ENCODE data around the gene KRTAP4-7. TPM values are rescaled to one million over a fixed set of nuclear protein-coding genes. Genes with fewer than 3 reads are reported as not detected.
"Not testable (repeated sequence)": the region's sequence is repeated elsewhere in the genome, so short reads cannot be mapped to it uniquely, and the experiment has no call there.

KRTAP4-7 gene
- polyA plus RNA-seq, 1 experiment, result not detected

GRCh38 chr17:41103896-41104295 is 19.9 kb downstream of the KRTAP4-7 start:
- ChIA-PET CTCF (no interaction called here), POLR2A (no interaction called here)
- DNase-seq (ENCODE audit: low read depth), result no peak
- no peaks in the 10 kb centered on the region for H3K36me3 ChIP-seq (ENCODE audit: control insufficient read depth, insufficient read depth, low read length)
- TF ChIP-seq, protein P1, sequence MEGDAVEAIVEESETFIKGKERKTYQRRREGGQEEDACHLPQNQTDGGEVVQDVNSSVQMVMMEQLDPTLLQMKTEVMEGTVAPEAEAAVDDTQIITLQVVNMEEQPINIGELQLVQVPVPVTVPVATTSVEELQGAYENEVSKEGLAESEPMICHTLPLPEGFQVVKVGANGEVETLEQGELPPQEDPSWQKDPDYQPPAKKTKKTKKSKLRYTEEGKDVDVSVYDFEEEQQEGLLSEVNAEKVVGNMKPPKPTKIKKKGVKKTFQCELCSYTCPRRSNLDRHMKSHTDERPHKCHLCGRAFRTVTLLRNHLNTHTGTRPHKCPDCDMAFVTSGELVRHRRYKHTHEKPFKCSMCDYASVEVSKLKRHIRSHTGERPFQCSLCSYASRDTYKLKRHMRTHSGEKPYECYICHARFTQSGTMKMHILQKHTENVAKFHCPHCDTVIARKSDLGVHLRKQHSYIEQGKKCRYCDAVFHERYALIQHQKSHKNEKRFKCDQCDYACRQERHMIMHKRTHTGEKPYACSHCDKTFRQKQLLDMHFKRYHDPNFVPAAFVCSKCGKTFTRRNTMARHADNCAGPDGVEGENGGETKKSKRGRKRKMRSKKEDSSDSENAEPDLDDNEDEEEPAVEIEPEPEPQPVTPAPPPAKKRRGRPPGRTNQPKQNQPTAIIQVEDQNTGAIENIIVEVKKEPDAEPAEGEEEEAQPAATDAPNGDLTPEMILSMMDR (IDR thresholded peaks at IDR 0.05; ENCODE audit: insufficient read depth, low read depth, low read length), result no peak
- no peak overlapping the region for H3K4me3 ChIP-seq (ENCODE audit: low read depth, low read length)
- no peaks in the 10 kb centered on the region for H3K27me3 ChIP-seq (ENCODE audit: control insufficient read depth, insufficient read depth, low read length)

GRCh38 chr17:41104386-41105038 is 20.6 kb downstream of the KRTAP4-7 start:
- not testable (repeated sequence) for DNase-seq (ENCODE audit: low read depth)

DNA sequence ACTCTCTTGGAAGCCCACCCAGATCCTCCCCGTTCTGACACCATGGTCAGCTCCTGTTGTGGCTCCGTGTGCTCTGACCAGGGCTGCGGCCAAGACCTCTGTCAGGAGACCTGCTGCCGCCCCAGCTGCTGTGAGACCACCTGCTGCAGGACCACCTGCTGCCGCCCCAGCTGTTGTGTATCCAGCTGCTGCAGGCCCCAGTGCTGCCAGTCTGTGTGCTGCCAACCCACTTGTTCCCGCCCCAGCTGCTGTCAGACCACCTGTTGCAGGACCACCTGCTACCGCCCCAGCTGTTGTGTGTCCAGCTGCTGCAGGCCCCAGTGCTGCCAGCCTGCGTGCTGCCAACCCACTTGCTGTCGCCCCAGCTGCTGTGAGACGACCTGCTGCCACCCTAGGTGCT is 21.4 kb downstream of the KRTAP4-7 start, which contains the start of gene KRTAP4-9:
KRTAP4-9 (plus strand) TSS at position 43 of the 400 bp plus-strand sequence; CDS start at position 43, 0 bp downstream.
- H3K36me3 ChIP-seq (ENCODE audit: control insufficient read depth, insufficient read depth, low read length); H3K4me3 ChIP-seq (ENCODE audit: low read depth, low read length); POLR2A ChIA-PET; DNase-seq (ENCODE audit: low read depth); CTCF ChIA-PET; H3K27me3 ChIP-seq (ENCODE audit: control insufficient read depth, insufficient read depth, low read length): not testable (repeated sequence)

More at GRCh38 chr17:41104386-41105038, 20.6 kb downstream of the KRTAP4-7 start:
- POLR2A ChIA-PET; H3K27me3 ChIP-seq (ENCODE audit: control insufficient read depth, insufficient read depth, low read length); H3K4me3 ChIP-seq (ENCODE audit: low read depth, low read length); H3K36me3 ChIP-seq (ENCODE audit: control insufficient read depth, insufficient read depth, low read length); CTCF ChIA-PET: not testable (repeated sequence)

- DNase-seq (ENCODE audit: low read depth), result no peak
- POLR2A ChIA-PET, result interaction anchor here (0.6 kb wide), 1 partner anchor 440 kb away, joined by 4 read pairs; no protein-coding TSS in a partner anchor
- TF ChIP-seq, protein P1 (IDR thresholded peaks at IDR 0.05; ENCODE audit: insufficient read depth, low read depth, low read length), result no peak
- H3K36me3 ChIP-seq (ENCODE audit: control insufficient read depth, insufficient read depth, low read length), result no peaks in the 10 kb centered on the region
- H3K27me3 ChIP-seq (ENCODE audit: control insufficient read depth, insufficient read depth, low read length), result no peaks in the 10 kb centered on the region
- H3K4me3 ChIP-seq (ENCODE audit: low read depth, low read length), result peak overlapping the region; percentile 36
- CTCF ChIA-PET, result no interaction called here
Measured at GRCh38 chr17:41107941-41108450, 24.0 kb downstream of the KRTAP4-7 start.

GRCh38 chr17:41108728-41109386 is 24.9 kb downstream of the KRTAP4-7 start:
- H3K36me3 ChIP-seq (ENCODE audit: control insufficient read depth, insufficient read depth, low read length); H3K27me3 ChIP-seq (ENCODE audit: control insufficient read depth, insufficient read depth, low read length); DNase-seq (ENCODE audit: low read depth); CTCF ChIA-PET: not testable (repeated sequence)
- POLR2A ChIA-PET, result interaction anchor here (0.6 kb wide), 1 partner anchor 439 kb away, joined by 4 read pairs; no protein-coding TSS in a partner anchor
- peak overlapping the region; percentile 36 for H3K4me3 ChIP-seq (ENCODE audit: low read depth, low read length)

DNA sequence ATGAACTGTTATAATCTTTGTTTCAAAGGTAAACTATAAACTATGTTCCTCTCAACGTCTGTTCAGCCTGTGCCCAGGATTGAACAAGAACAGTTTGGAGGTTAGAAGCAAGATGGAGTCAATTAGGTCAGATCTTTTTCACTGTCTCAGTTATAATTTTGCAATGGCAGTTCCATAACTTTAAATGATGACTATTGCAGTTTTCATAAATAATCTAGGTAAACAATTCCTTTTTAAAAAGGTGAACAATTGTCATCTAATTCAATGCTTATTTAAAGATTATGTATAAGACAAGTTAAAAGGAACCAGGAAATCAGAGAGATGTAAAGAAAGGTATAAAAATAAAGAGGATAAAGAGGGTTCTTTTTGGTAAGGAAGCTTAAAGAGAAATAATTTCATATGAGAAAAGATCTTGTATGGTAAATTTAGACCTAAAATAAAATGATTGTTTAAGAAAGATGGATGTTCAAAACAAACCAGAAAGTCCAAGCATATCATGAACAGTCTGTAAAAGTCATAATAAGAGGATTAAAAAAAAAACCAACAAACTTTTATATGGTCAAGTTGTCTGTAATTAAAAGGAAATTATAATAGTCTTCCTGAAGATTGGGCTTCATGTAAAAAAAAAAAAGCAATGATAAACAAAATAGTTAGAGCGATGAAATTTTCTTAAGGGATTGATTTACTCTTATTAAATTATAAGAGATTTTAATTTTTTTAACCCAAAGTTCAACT is 27.4 kb downstream of the KRTAP4-7 start:
- Histone ChIP-seq H3K4me3 (ENCODE audit: low read depth, low read length) (peak overlapping the region; percentile 5; the same call in 1 of the 2 replicates), H3K36me3 (ENCODE audit: control insufficient read depth, insufficient read depth, low read length) (peaks cover 4% of the 10 kb centered on the region), H3K27me3 (ENCODE audit: control insufficient read depth, insufficient read depth, low read length) (no peaks in the 10 kb centered on the region)
- TF ChIP-seq, protein P1 (IDR thresholded peaks at IDR 0.05; ENCODE audit: insufficient read depth, low read depth, low read length), result no peak
- ChIA-PET CTCF (interaction anchor here (1.1 kb wide), 1 partner anchor 35 kb away, joined by 3 read pairs; no protein-coding TSS in a partner anchor), POLR2A (no interaction called here)
- DNase-seq (ENCODE audit: low read depth), result no peak

Data from BJ (cell line).